Head of caudate nucleus (tissue), 42 donors: ENCODE data around the gene GNB2.
"Not testable (repeated sequence)": the region's sequence is repeated elsewhere in the genome, so short reads cannot be mapped to it uniquely, and the experiment has no call there.

Source experiments
- DNase-seq, 42 donors: peaks; one replicate each; pipeline versions ENCODE4 v3.0.0 to v3.0.0-alpha.2; 2020 to 2021; ENCODE audit warnings: mixed read lengths in 7 of 42
- intact Hi-C: fragments of 100-400 bp; cut with DNase I; formaldehyde crosslinking; loops from one replicate; pipeline ENCODE4 v1.15.0; 2022

GNB2 gene

DNA sequence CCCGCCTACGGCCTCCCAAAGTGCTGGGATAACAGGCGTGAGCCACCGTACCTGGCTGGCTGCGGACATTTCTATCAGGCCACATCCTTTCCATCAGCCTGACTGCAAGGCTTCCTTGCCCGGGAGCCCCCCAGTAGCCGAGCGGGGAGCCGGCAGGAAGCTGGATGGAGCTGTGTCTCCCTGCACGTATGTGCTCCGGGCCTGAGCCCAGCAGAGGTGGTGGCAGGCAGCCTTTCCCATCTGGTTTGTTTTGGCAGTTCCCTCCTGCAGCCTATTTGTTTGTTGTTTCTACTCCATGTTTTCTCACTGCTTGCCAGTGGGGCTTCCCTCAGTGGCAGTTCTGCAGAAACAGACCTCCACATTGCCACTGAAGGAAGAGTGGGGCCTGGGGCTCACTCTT is 37.8 kb downstream of the GNB2 start:
- peak in 1 of 42 donors; percentile 20 for DNase-seq
- intact Hi-C loops = no loop called here

DNA sequence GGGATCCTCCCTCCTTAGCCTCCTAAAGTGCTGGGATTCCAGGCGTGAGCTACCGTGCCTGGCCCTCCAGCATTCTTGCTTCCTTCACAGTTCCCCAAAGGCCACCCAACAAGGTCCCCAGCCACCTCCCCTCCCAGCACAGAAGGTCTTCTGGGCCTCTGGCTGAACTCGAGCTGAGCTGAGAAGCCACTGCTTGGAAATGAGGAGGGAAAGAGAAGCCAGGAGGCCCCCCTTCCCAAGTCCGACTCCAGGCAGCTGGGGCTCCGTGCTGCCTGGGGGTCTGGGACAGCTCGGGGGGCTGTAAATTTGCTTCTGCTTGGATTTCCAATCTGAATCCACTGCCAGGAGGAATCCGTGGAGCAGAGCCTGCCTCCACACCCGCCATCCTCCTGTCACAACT is 41.2 kb downstream of the GNB2 start:
- DNase-seq = peak in 1 of 42 donors; percentile 4
- intact Hi-C loops = no loop called here

- DNase-seq, intact Hi-C loops: not testable (repeated sequence)
These were observed 43.5 kb downstream of the GNB2 start for GRCh38 chr7:100717073-100717472.

DNA sequence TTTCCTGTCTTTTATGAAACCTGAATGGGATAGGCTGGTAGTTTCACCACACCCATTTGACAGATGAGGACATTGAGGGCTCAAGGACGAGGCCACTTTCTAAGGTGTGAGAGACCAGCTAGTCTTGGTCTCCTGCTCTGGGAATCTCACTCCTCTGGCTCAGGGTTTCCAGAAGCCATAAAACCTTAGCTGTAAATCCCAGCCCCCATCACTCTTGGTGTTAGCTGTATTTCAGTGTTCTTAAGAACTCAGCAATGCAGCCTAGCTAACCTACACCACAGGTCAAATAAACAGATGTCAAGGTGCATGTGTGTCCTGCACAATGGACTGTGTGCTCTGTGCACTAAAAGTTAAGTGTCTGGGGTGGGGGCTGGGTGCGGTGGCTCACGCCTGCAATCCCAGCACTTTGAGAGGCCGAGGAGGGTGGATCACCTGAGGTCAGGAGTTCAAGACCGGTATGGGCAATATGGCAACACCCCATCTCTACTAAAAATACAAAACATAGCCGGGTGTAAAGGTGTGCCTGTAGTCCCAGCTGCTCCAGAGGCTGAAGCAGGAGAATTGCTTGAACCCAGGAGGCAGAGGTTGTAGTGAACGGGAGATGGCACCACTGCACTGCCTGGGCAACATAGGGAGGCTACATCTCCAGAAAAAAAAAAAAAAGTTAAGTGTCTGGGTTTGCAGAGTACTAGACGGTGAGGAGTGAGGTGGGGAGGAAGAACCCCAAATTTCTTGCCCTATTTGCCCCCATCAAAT is 46.2 kb downstream of the GNB2 start:
- intact Hi-C loops = no loop called here
- DNase-seq = peak in 1 of 42 donors; percentile 5

- peak in 1 of 42 donors; percentile 13 for DNase-seq
- intact Hi-C loops = no loop called here
These were observed 46.7 kb downstream of the GNB2 start, which contains the start of gene EPO for GRCh38 chr7:100720279-100720670. TSS of gene EPO (plus strand) at chr7:100720468. CDS start at chr7:100720981, 513 bp downstream.

GRCh38 chr7:100720671-100721504 is 47.3 kb downstream of the GNB2 start:
- intact Hi-C loops = no loop called here
- DNase-seq = peak in 2 of 42 donors; percentile 1 to 12

DNA sequence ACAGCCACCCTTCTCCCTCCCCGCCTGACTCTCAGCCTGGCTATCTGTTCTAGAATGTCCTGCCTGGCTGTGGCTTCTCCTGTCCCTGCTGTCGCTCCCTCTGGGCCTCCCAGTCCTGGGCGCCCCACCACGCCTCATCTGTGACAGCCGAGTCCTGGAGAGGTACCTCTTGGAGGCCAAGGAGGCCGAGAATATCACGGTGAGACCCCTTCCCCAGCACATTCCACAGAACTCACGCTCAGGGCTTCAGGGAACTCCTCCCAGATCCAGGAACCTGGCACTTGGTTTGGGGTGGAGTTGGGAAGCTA is 47.9 kb downstream of the GNB2 start:
- DNase-seq = peak in 1 of 42 donors; percentile 9

GRCh38 chr7:100722480-100723212 is 49.1 kb downstream of the GNB2 start:
- peak in 1 of 42 donors; percentile 7 for DNase-seq
- intact Hi-C loops = no loop called here

More for the DNA sequence above, 47.9 kb downstream of the GNB2 start:
- intact Hi-C loops = no loop called here

- peak in 2 of 42 donors; percentile 1 to 11 for DNase-seq
- intact Hi-C loops = no loop called here
These were observed 50.3 kb downstream of the GNB2 start for GRCh38 chr7:100723732-100724275.

DNA sequence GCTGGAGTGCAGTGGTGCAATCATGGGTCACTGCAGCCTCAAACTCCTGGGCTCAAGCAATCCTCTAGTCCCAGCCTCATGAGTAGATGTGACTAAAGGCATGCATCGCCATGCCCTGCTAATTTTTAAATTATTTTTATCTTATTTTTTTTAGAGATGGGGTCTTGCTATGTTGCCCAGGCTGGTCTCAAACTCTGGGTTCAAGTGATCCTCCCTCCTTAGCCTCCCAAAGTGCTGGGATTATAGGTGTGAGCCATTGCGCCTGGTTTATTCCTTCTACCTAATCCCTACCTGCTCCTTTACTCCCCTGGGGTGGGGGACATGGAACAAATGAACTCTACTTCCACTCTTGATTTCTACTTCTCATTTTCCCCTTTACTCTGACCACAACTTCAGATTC is 50.8 kb downstream of the GNB2 start:
- intact Hi-C loops, DNase-seq: not testable (repeated sequence)

GRCh38 chr7:100726996-100727761 is 53.6 kb downstream of the GNB2 start:
- intact Hi-C loops = no loop called here
- peak in 2 of 42 donors; percentile 1 to 7 for DNase-seq

DNA sequence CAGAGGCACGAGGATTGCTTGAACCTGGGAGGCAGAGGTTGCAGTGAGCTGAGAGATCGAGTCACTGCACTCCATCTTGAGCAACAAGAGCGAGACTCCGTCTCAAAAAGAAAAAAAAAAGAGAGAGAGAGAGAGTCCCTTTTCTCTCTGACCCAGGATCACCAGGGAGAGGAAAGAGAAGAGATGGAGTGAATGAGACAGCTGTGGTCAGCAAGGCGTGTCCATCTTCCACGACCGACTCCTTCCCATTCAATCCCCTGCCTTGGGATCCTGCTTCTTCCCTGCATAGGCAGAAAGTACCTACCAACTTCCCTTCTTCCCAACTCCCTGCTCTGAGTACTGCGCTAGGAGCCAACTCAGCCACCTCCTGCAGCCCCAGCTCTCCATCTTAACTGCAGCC is 54.7 kb downstream of the GNB2 start:
- intact Hi-C loops = no loop called here
- no peak for DNase-seq
